ENCODE measurements around the gene ASB6. TPM values are rescaled to one million over a fixed set of nuclear protein-coding genes. Genes with fewer than 3 reads are reported as not detected.

ASB6 gene
- total RNA-seq, 1 donor from 2014 or later = 4.2 TPM

GRCh38 chr9:129630967-129631673, 10.8 kb downstream of the ASB6 start:
- Histone ChIP-seq H3K4me1 (ENCODE audit: control insufficient read depth in 3 of 3, insufficient read depth in 3 of 3, low read length in 3 of 3) (peaks cover 58 to 70% (median 69%) of the 10 kb centered on the region in 3 donors), H3K9ac (ENCODE audit: low read depth in 1 of 3, low read length in 3 of 3) (peak overlapping the region in 2 of 3 donors; percentile 57 to 66), H3K27ac (ENCODE audit: low read depth, low read length) (no peak overlapping the region)

GRCh38 chr9:129629251-129629820, 12.6 kb downstream of the ASB6 start:
- H3K9ac ChIP-seq (ENCODE audit: low read depth in 1 of 3, low read length in 3 of 3) = peak overlapping the region in 2 of 3 donors; percentile 5 to 99
- no peaks in the 10 kb centered on the region for H3K9me3 ChIP-seq (ENCODE audit: control insufficient read depth in 3 of 3, low read length in 3 of 3)
- peaks cover 12 to 26% (median 17%) of the 10 kb centered on the region in 3 donors for H3K36me3 ChIP-seq (ENCODE audit: control insufficient read depth in 3 of 3, insufficient read depth in 3 of 3, low read length in 3 of 3)
- H3K27ac ChIP-seq (ENCODE audit: low read depth, low read length) = no peak overlapping the region
- no peaks in the 10 kb centered on the region for H3K27me3 ChIP-seq (ENCODE audit: control insufficient read depth in 3 of 3, insufficient read depth in 3 of 3, low read length in 3 of 3)
- peaks cover 60 to 73% (median 69%) of the 10 kb centered on the region in 3 donors for H3K4me1 ChIP-seq (ENCODE audit: control insufficient read depth in 3 of 3, insufficient read depth in 3 of 3, low read length in 3 of 3)
- H3K4me3 ChIP-seq (ENCODE audit: low read length in 3 of 3) = no peak overlapping the region

More at GRCh38 chr9:129630967-129631673, 10.8 kb downstream of the ASB6 start:
- Histone ChIP-seq H3K36me3 (ENCODE audit: control insufficient read depth in 3 of 3, insufficient read depth in 3 of 3, low read length in 3 of 3) (peaks cover 28 to 41% (median 33%) of the 10 kb centered on the region in 3 donors), H3K4me3 (ENCODE audit: low read length in 3 of 3) (peak overlapping the region in 2 of 3 donors; percentile 28 to 56), H3K27me3 (ENCODE audit: control insufficient read depth in 3 of 3, insufficient read depth in 3 of 3, low read length in 3 of 3) (no peaks in the 10 kb centered on the region), H3K9me3 (ENCODE audit: control insufficient read depth in 3 of 3, low read length in 3 of 3) (no peaks in the 10 kb centered on the region)

GRCh38 chr9:129628709-129629108, 13.2 kb downstream of the ASB6 start:
- no peaks in the 10 kb centered on the region for H3K9me3 ChIP-seq (ENCODE audit: control insufficient read depth in 3 of 3, low read length in 3 of 3)
- peak overlapping the region in 1 of 3 donors; percentile 99 for H3K9ac ChIP-seq (ENCODE audit: low read depth in 1 of 3, low read length in 3 of 3)
- H3K36me3 ChIP-seq (ENCODE audit: control insufficient read depth in 3 of 3, insufficient read depth in 3 of 3, low read length in 3 of 3) = peaks cover 6 to 21% (median 12%) of the 10 kb centered on the region in 3 donors
- no peak overlapping the region for H3K27ac ChIP-seq (ENCODE audit: low read depth, low read length)
- H3K4me1 ChIP-seq (ENCODE audit: control insufficient read depth in 3 of 3, insufficient read depth in 3 of 3, low read length in 3 of 3) = peaks cover 60 to 73% (median 69%) of the 10 kb centered on the region in 3 donors
- H3K27me3 ChIP-seq (ENCODE audit: control insufficient read depth in 3 of 3, insufficient read depth in 3 of 3, low read length in 3 of 3) = no peaks in the 10 kb centered on the region
- H3K4me3 ChIP-seq (ENCODE audit: low read length in 3 of 3) = peak overlapping the region in 2 of 3 donors; percentile 34 to 99

- H3K4me1 ChIP-seq (ENCODE audit: control insufficient read depth in 3 of 3, insufficient read depth in 3 of 3, low read length in 3 of 3) = peaks cover 60 to 67% (median 67%) of the 10 kb centered on the region in 3 donors
- peak overlapping the region; percentile 95 to 99 (median 97) for H3K4me3 ChIP-seq (ENCODE audit: low read length in 3 of 3)
- H3K36me3 ChIP-seq (ENCODE audit: control insufficient read depth in 3 of 3, insufficient read depth in 3 of 3, low read length in 3 of 3) = peaks cover 0 to 13% (median 4%) of the 10 kb centered on the region in 3 donors
- H3K27me3 ChIP-seq (ENCODE audit: control insufficient read depth in 3 of 3, insufficient read depth in 3 of 3, low read length in 3 of 3) = no peaks in the 10 kb centered on the region
- H3K27ac ChIP-seq (ENCODE audit: low read depth, low read length) = peak overlapping the region; percentile 98
- peak overlapping the region; percentile 96 to 99 (median 96) for H3K9ac ChIP-seq (ENCODE audit: low read depth in 1 of 3, low read length in 3 of 3)
- H3K9me3 ChIP-seq (ENCODE audit: control insufficient read depth in 3 of 3, low read length in 3 of 3) = no peaks in the 10 kb centered on the region
Observed at GRCh38 chr9:129627556-129628440, 14.2 kb downstream of the ASB6 start.

- Histone ChIP-seq H3K27me3 (ENCODE audit: control insufficient read depth in 3 of 3, insufficient read depth in 3 of 3, low read length in 3 of 3) (peaks cover 0 to 3% (median 0%) of the 10 kb centered on the region in 3 donors), H3K36me3 (ENCODE audit: control insufficient read depth in 3 of 3, insufficient read depth in 3 of 3, low read length in 3 of 3) (peaks cover 0 to 10% (median 2%) of the 10 kb centered on the region in 3 donors), H3K9me3 (ENCODE audit: control insufficient read depth in 3 of 3, low read length in 3 of 3) (no peaks in the 10 kb centered on the region), H3K4me1 (ENCODE audit: control insufficient read depth in 3 of 3, insufficient read depth in 3 of 3, low read length in 3 of 3) (peaks cover 52 to 58% (median 57%) of the 10 kb centered on the region in 3 donors), H3K4me3 (ENCODE audit: low read length in 3 of 3) (peak overlapping the region; percentile 95 to 99 (median 97)), H3K27ac (ENCODE audit: low read depth, low read length) (peak overlapping the region; percentile 98), H3K9ac (ENCODE audit: low read depth in 1 of 3, low read length in 3 of 3) (peak overlapping the region; percentile 96 to 99 (median 96))
Observed at GRCh38 chr9:129626625-129627284, 15.2 kb downstream of the ASB6 start.

GRCh38 chr9:129626079-129626624, 15.8 kb downstream of the ASB6 start, which contains the start of gene NTMT1:
NTMT1 (plus strand) TSS chr9:129626163; CDS start chr9:129632704, 6,541 bp downstream.
- Histone ChIP-seq H3K27me3 (ENCODE audit: control insufficient read depth in 3 of 3, insufficient read depth in 3 of 3, low read length in 3 of 3) (peaks cover 0 to 4% (median under 1%) of the 10 kb centered on the region in 3 donors), H3K36me3 (ENCODE audit: control insufficient read depth in 3 of 3, insufficient read depth in 3 of 3, low read length in 3 of 3) (peaks cover 0 to 6% (median 0%) of the 10 kb centered on the region in 3 donors), H3K9me3 (ENCODE audit: control insufficient read depth in 3 of 3, low read length in 3 of 3) (no peaks in the 10 kb centered on the region), H3K4me3 (ENCODE audit: low read length in 3 of 3) (peak within 1 kb of the TSS; percentile 95 to 99 (median 97)), H3K4me1 (ENCODE audit: control insufficient read depth in 3 of 3, insufficient read depth in 3 of 3, low read length in 3 of 3) (peaks cover 46 to 52% (median 51%) of the 10 kb centered on the region in 3 donors), H3K9ac (ENCODE audit: low read depth in 1 of 3, low read length in 3 of 3) (peak within 1 kb of the TSS; percentile 96 to 99 (median 96)), H3K27ac (ENCODE audit: low read depth, low read length) (peak within 1 kb of the TSS; percentile 98)

GRCh38 chr9:129624947-129625346, 17.0 kb downstream of the ASB6 start:
- H3K4me1 ChIP-seq (ENCODE audit: control insufficient read depth in 3 of 3, insufficient read depth in 3 of 3, low read length in 3 of 3) = peaks cover 42 to 45% (median 44%) of the 10 kb centered on the region in 3 donors
- H3K27ac ChIP-seq (ENCODE audit: low read depth, low read length) = no peak overlapping the region

GRCh38 chr9:129624168-129624759, 17.7 kb downstream of the ASB6 start:
- Histone ChIP-seq H3K4me3 (ENCODE audit: low read length in 3 of 3) (no peak overlapping the region), H3K9ac (ENCODE audit: low read depth in 1 of 3, low read length in 3 of 3) (no peak overlapping the region), H3K4me1 (ENCODE audit: control insufficient read depth in 3 of 3, insufficient read depth in 3 of 3, low read length in 3 of 3) (peaks cover 38 to 45% (median 43%) of the 10 kb centered on the region in 3 donors), H3K27ac (ENCODE audit: low read depth, low read length) (no peak overlapping the region), H3K27me3 (ENCODE audit: control insufficient read depth in 3 of 3, insufficient read depth in 3 of 3, low read length in 3 of 3) (peaks cover 4 to 21% (median 16%) of the 10 kb centered on the region in 3 donors), H3K36me3 (ENCODE audit: control insufficient read depth in 3 of 3, insufficient read depth in 3 of 3, low read length in 3 of 3) (peaks cover 0 to 6% (median 0%) of the 10 kb centered on the region in 3 donors), H3K9me3 (ENCODE audit: control insufficient read depth in 3 of 3, low read length in 3 of 3) (no peaks in the 10 kb centered on the region)

More at GRCh38 chr9:129624947-129625346, 17.0 kb downstream of the ASB6 start:
- H3K9me3 ChIP-seq (ENCODE audit: control insufficient read depth in 3 of 3, low read length in 3 of 3) = no peaks in the 10 kb centered on the region
- no peak overlapping the region for H3K4me3 ChIP-seq (ENCODE audit: low read length in 3 of 3)
- H3K27me3 ChIP-seq (ENCODE audit: control insufficient read depth in 3 of 3, insufficient read depth in 3 of 3, low read length in 3 of 3) = peaks cover 0 to 15% (median 10%) of the 10 kb centered on the region in 3 donors
- peaks cover 0 to 6% (median 0%) of the 10 kb centered on the region in 3 donors for H3K36me3 ChIP-seq (ENCODE audit: control insufficient read depth in 3 of 3, insufficient read depth in 3 of 3, low read length in 3 of 3)
- peak overlapping the region in 1 of 3 donors; percentile 21 for H3K9ac ChIP-seq (ENCODE audit: low read depth in 1 of 3, low read length in 3 of 3)

Measured in skeletal muscle tissue (tissue), 4 donors.